ENCODE results near the gene SARDH. TPM values are rescaled to one million over a fixed set of nuclear protein-coding genes. Genes with fewer than 3 reads are reported as not detected.
A peak's percentile ranks its signal among the peaks of the same experiment; 100 is the strongest.

The SARDH gene
- total RNA-seq, 1 donor from 2014 or later = 5.1 TPM

- no peaks in the 10 kb centered on the region for H3K9me3 Mint-ChIP-seq (ENCODE audit: low read depth)
- H3K4me3 Mint-ChIP-seq (ENCODE audit: low read depth) = no peak overlapping the region
- peaks cover 5% of the 10 kb centered on the region for H3K27me3 Mint-ChIP-seq
- H3K36me3 Mint-ChIP-seq (ENCODE audit: insufficient read depth) = no peaks in the 10 kb centered on the region
- no peak for DNase-seq (ENCODE audit: low spot score, unreplicated experiment)
- H3K4me1 Mint-ChIP-seq (ENCODE audit: low read depth) = peaks cover 7% of the 10 kb centered on the region
- no peak overlapping the region for H3K27ac Mint-ChIP-seq
- TF ChIP-seq CTCF (IDR thresholded peaks at IDR 0.05; ENCODE audit: unreplicated experiment) = no peak
These were observed 4.7 kb downstream of the SARDH start for GRCh38 chr9:133733421-133733795.

GRCh38 chr9:133732639-133733408 lies 5.3 kb downstream of the SARDH start:
- Mint-ChIP-seq H3K27ac (no peak overlapping the region), H3K9me3 (ENCODE audit: low read depth) (no peaks in the 10 kb centered on the region), H3K4me1 (ENCODE audit: low read depth) (peaks cover 6% of the 10 kb centered on the region), H3K4me3 (ENCODE audit: low read depth) (no peak overlapping the region), H3K27me3 (peaks cover 5% of the 10 kb centered on the region), H3K36me3 (ENCODE audit: insufficient read depth) (no peaks in the 10 kb centered on the region)
- no peak for TF ChIP-seq CTCF (IDR thresholded peaks at IDR 0.05; ENCODE audit: unreplicated experiment)
- DNase-seq (ENCODE audit: low spot score, unreplicated experiment) = no peak

GRCh38 chr9:133731876-133732638 lies 6.1 kb downstream of the SARDH start:
- H3K9me3 Mint-ChIP-seq (ENCODE audit: low read depth) = no peaks in the 10 kb centered on the region
- no peaks in the 10 kb centered on the region for H3K36me3 Mint-ChIP-seq (ENCODE audit: insufficient read depth)
- no peak overlapping the region for H3K4me3 Mint-ChIP-seq (ENCODE audit: low read depth)
- no peak overlapping the region for H3K27ac Mint-ChIP-seq
- DNase-seq (ENCODE audit: low spot score, unreplicated experiment) = peak; percentile 5
- no peak for TF ChIP-seq CTCF (IDR thresholded peaks at IDR 0.05; ENCODE audit: unreplicated experiment)
- peaks cover 5% of the 10 kb centered on the region for H3K27me3 Mint-ChIP-seq
- peaks cover 5% of the 10 kb centered on the region for H3K4me1 Mint-ChIP-seq (ENCODE audit: low read depth)

- Mint-ChIP-seq H3K4me3 (ENCODE audit: low read depth) (no peak overlapping the region), H3K36me3 (ENCODE audit: insufficient read depth) (no peaks in the 10 kb centered on the region), H3K27me3 (peaks cover 7% of the 10 kb centered on the region), H3K27ac (no peak overlapping the region), H3K4me1 (ENCODE audit: low read depth) (peaks cover 5% of the 10 kb centered on the region), H3K9me3 (ENCODE audit: low read depth) (no peaks in the 10 kb centered on the region)
- TF ChIP-seq CTCF (IDR thresholded peaks at IDR 0.05; ENCODE audit: unreplicated experiment) = no peak
- DNase-seq (ENCODE audit: low spot score, unreplicated experiment) = peak; percentile 5
These were observed 7.0 kb downstream of the SARDH start for GRCh38 chr9:133730994-133731715.

GRCh38 chr9:133729617-133730281 lies 8.4 kb downstream of the SARDH start:
- no peak for TF ChIP-seq CTCF (IDR thresholded peaks at IDR 0.05; ENCODE audit: unreplicated experiment)
- Mint-ChIP-seq H3K36me3 (ENCODE audit: insufficient read depth) (no peaks in the 10 kb centered on the region), H3K4me1 (ENCODE audit: low read depth) (no peaks in the 10 kb centered on the region), H3K4me3 (ENCODE audit: low read depth) (no peak overlapping the region), H3K27ac (no peak overlapping the region), H3K9me3 (ENCODE audit: low read depth) (no peaks in the 10 kb centered on the region), H3K27me3 (peaks cover 7% of the 10 kb centered on the region)
- DNase-seq (ENCODE audit: low spot score, unreplicated experiment) = peak; percentile 6
